Mesenchymal stem cell (in vitro differentiated cells and primary cell): ENCODE data around the gene TNPO2.

ENCODE experiments used
- DNase-seq: peaks from one replicate; pipeline ENCODE4 v3.0.0-alpha.2; 2013
- H2AFZ ChIP-seq: one replicate; pipeline ENCODE4 v1.6.1; 2013; ENCODE audit warnings: low read depth, mild to moderate bottlenecking, control low read depth, inconsistent platforms, low read length, moderate library complexity
- H2AK5ac ChIP-seq: 2 replicates; pipeline ENCODE4 v1.6.1; 2013; ENCODE audit warnings: low read length, moderate library complexity, mild to moderate bottlenecking, inconsistent platforms; ENCODE audit not compliant: severe bottlenecking
- H2BK120ac ChIP-seq: one replicate; pipeline ENCODE4 v1.6.1; 2013; ENCODE audit warnings: low read depth, mild to moderate bottlenecking, inconsistent platforms, low read length, moderate library complexity
- H2BK12ac ChIP-seq, 2 experiments: one replicate each; pipeline ENCODE4 v1.6.1; 2013; ENCODE audit warnings: inconsistent platforms in 2 of 2, low read length in 2 of 2, mild to moderate bottlenecking in 2 of 2, moderate library complexity in 2 of 2, control low read depth in 1 of 2
- H2BK15ac ChIP-seq: one replicate; pipeline ENCODE4 v1.6.1; 2013; ENCODE audit warnings: mild to moderate bottlenecking, low read depth, inconsistent platforms; ENCODE audit not compliant: poor library complexity, severe bottlenecking
- H2BK5ac ChIP-seq: 2 replicates; pipeline ENCODE4 v1.6.1; 2013; ENCODE audit warnings: low read depth, mild to moderate bottlenecking, low read length, control low read depth, inconsistent platforms; ENCODE audit not compliant: poor library complexity, severe bottlenecking
- H3K14ac ChIP-seq, 2 experiments: one replicate each; pipeline ENCODE4 v1.6.1; 2013; ENCODE audit warnings: inconsistent platforms in 2 of 2, low read length in 2 of 2, control low read depth in 1 of 2, mild to moderate bottlenecking in 1 of 2, moderate library complexity in 1 of 2
- H3K18ac ChIP-seq, 2 experiments: one replicate each; pipeline ENCODE4 v1.6.1; 2013; ENCODE audit warnings: inconsistent platforms in 2 of 2, low read length in 2 of 2, control low read depth in 1 of 2, low read depth in 1 of 2, mild to moderate bottlenecking in 1 of 2
- H3K23ac ChIP-seq, 2 experiments: one replicate each; pipeline ENCODE4 v1.6.1; 2013; ENCODE audit warnings: inconsistent platforms in 2 of 2, low read length in 2 of 2, mild to moderate bottlenecking in 2 of 2, moderate library complexity in 2 of 2, control low read depth in 1 of 2
- H3K27ac ChIP-seq: 2 replicates; pipeline ENCODE4 v1.5.1; 2013; ENCODE audit warnings: mild to moderate bottlenecking, moderate library complexity, low read length, control low read depth, inconsistent platforms; ENCODE audit not compliant: poor library complexity, severe bottlenecking
- H3K27me3 ChIP-seq, 2 experiments: 2 replicates each; pipeline versions ENCODE4 v1.6.1 to v1.7.0; 2013; ENCODE audit warnings: low read length in 2 of 2, mild to moderate bottlenecking in 2 of 2, moderate library complexity in 2 of 2, control low read depth in 1 of 2, inconsistent platforms in 1 of 2; ENCODE audit not compliant: control insufficient read depth in 1 of 2, insufficient read depth in 1 of 2
- H3K36me3 ChIP-seq, 2 experiments: 2 replicates each; pipeline versions ENCODE4 v1.6.1 to v1.7.0; 2013; ENCODE audit warnings: low read length in 2 of 2, control low read depth in 1 of 2, inconsistent platforms in 1 of 2, low read depth in 1 of 2, mild to moderate bottlenecking in 1 of 2; ENCODE audit not compliant: insufficient read depth in 2 of 2, control insufficient read depth in 1 of 2
- H3K4ac ChIP-seq, 2 experiments: one replicate each; pipeline ENCODE4 v1.6.1; 2013; ENCODE audit warnings: inconsistent platforms in 2 of 2, low read length in 2 of 2, mild to moderate bottlenecking in 2 of 2, moderate library complexity in 2 of 2, control low read depth in 1 of 2, low read depth in 1 of 2
- H3K4me1 ChIP-seq: 2 replicates; pipeline ENCODE4 v1.6.1; 2013; ENCODE audit warnings: low read depth, low read length, control low read depth; ENCODE audit not compliant: control insufficient read depth, insufficient read depth
- H3K4me2 ChIP-seq: 2 replicates; pipeline ENCODE4 v1.6.1; 2013; ENCODE audit warnings: low read length, mild to moderate bottlenecking, inconsistent platforms; ENCODE audit not compliant: poor library complexity, severe bottlenecking
- H3K4me3 ChIP-seq, 2 experiments: 2 replicates each; pipeline versions ENCODE4 v1.5.1 to v1.7.0; 2013; ENCODE audit warnings: low read length in 2 of 2, mild to moderate bottlenecking in 2 of 2, control low read depth in 1 of 2, low read depth in 1 of 2; ENCODE audit not compliant: insufficient read depth in 1 of 2
- H3K79me1 ChIP-seq: replicated peaks from 2 replicates; pipeline ENCODE4 v1.6.1; 2013; ENCODE audit warnings: mild to moderate bottlenecking, control low read depth, low read length, inconsistent platforms; ENCODE audit not compliant: poor library complexity, severe bottlenecking
- H3K9ac ChIP-seq: 2 replicates; pipeline ENCODE4 v1.7.0; 2013; ENCODE audit warnings: mild to moderate bottlenecking, low read length, moderate library complexity
- H3K9me3 ChIP-seq: 2 replicates; pipeline ENCODE4 v1.7.0; 2013; ENCODE audit warnings: mild to moderate bottlenecking, low read length; ENCODE audit not compliant: control insufficient read depth
- H4K8ac ChIP-seq: one replicate; pipeline ENCODE4 v1.6.1; 2013; ENCODE audit warnings: inconsistent platforms, mild to moderate bottlenecking, low read length, moderate library complexity
- H4K91ac ChIP-seq: one replicate; pipeline ENCODE4 v1.6.1; 2013; ENCODE audit warnings: mild to moderate bottlenecking, low read length, inconsistent platforms
- WGBS: methylation state at CpG from one replicate; pipeline ENCODE4 v1.1.7; 2013; ENCODE audit warnings: mixed read lengths; 5-methylcytosine and 5-hydroxymethylcytosine counted together
- small RNA-seq: library from polyadenylated mRNA; stranded (forward); fragments of <200 nt; extraction: miRNeasy Mini kit (QIAGEN cat#:217004); gene quantifications from one replicate; pipeline ENCODE3, GENCODE V24; 2013; ENCODE audit warnings: low read depth

The TNPO2 gene

DNA sequence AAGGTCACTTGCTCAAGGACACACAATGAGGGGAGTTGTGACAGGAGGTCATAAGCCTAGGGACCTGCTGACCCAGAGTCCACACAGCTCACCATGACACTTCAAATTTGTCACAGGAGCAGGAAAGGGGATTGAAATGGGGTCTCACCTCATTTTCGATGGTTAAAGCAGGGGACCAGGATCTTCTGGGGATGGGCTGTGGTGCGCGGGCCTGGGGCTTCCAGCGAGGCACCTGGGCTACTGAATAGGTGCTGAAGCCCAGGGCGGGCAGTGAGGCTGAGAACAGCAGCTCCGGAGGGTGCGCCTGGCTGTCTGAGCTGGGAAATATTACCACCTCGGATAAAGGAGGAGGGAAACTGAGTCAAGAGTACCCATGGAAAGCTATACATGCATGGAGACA is 68.2 kb downstream of the TNPO2 start:
- no peak overlapping the region for H3K27ac ChIP-seq
- 97% methylated on average over 8 of the region's 8 CpGs for WGBS
- H3K4me2 ChIP-seq: no peak overlapping the region
- peaks cover 6% of the 10 kb centered on the region for H3K79me1 ChIP-seq
- peaks cover 50 to 66% of the 10 kb centered on the region in 2 experiments for H3K36me3 ChIP-seq
- H3K18ac ChIP-seq: no peak overlapping the region
- no peak overlapping the region for H4K91ac ChIP-seq
- H2BK15ac ChIP-seq: no peak overlapping the region
- H3K4ac ChIP-seq: no peak overlapping the region
- H2BK12ac ChIP-seq: no peak overlapping the region
- no peaks in the 10 kb centered on the region for H3K27me3 ChIP-seq
- H2BK5ac ChIP-seq: no peak overlapping the region
- no peak overlapping the region for H3K14ac ChIP-seq
- no peak overlapping the region for H2AFZ ChIP-seq
- no peaks in the 10 kb centered on the region for H3K9me3 ChIP-seq
- no peak overlapping the region for H3K9ac ChIP-seq
- H3K23ac ChIP-seq: no peak overlapping the region
- H2AK5ac ChIP-seq: no peak overlapping the region
- no peak for DNase-seq
- no peaks in the 10 kb centered on the region for H3K4me1 ChIP-seq
- H2BK120ac ChIP-seq: no peak overlapping the region
- no peak overlapping the region for H3K4me3 ChIP-seq
- H4K8ac ChIP-seq: no peak overlapping the region

DNA sequence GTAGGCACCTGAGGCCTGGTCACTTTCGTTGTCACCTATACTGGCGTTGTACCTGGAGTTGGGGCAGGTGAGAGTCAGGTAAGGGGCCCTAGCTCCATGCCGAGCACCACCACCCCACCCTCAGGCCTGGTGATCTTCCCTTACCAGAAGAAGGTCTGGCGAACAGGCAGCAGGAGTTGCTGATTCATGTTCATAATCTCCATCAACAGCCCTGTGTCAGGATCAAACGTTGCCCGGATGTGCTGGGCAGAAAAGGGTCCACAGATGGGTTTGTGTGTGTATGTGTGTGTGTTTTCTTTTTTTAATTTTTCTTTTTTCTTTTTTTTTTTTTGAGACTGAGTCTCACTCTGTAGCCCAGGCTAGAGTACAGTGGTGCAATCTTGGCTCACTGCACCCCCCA is 71.5 kb downstream of the TNPO2 start:
- H3K18ac ChIP-seq: no peak overlapping the region
- no peak overlapping the region for H2AFZ ChIP-seq
- WGBS: 93% methylated on average over 3 of the region's 6 CpGs
- peaks cover 2% of the 10 kb centered on the region for H3K4me1 ChIP-seq
- no peaks in the 10 kb centered on the region for H3K27me3 ChIP-seq
- H4K8ac ChIP-seq: no peak overlapping the region
- H3K4me2 ChIP-seq: no peak overlapping the region
- no peak for DNase-seq
- H3K9ac ChIP-seq: no peak overlapping the region
- H3K36me3 ChIP-seq: peaks cover 30 to 62% of the 10 kb centered on the region in 2 experiments
- H2AK5ac ChIP-seq: no peak overlapping the region
- peaks cover 3% of the 10 kb centered on the region for H3K79me1 ChIP-seq
- no peak overlapping the region for H3K4ac ChIP-seq
- no peak overlapping the region for H2BK12ac ChIP-seq
- no peak overlapping the region for H3K23ac ChIP-seq
- H3K9me3 ChIP-seq: no peaks in the 10 kb centered on the region
- peak overlapping the region; percentile 43 for H4K91ac ChIP-seq
- no peak overlapping the region for H2BK5ac ChIP-seq
- no peak overlapping the region for H3K4me3 ChIP-seq
- H2BK15ac ChIP-seq: no peak overlapping the region
- H3K27ac ChIP-seq: no peak overlapping the region
- no peak overlapping the region for H2BK120ac ChIP-seq
- H3K14ac ChIP-seq: no peak overlapping the region

DNA sequence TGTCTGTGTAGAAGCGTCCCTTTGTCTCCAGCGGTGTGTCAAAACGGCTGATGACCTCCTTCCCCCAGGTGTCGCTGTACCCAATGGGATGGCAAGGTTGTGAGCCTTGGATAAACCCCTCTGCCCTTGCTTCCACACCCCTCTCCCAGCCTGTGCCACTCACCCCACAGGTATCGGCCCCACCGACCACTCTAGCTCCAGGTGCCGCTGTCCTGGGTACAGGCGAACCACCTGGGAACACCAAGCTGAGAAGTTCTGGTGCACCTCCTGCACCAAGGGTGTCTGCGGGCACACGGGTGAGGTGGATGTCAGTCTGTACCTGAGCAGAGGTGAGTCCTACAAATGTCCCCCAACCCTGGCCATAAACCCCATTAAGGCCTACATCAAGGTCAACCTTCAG is 73.8 kb downstream of the TNPO2 start:
- Histone ChIP-seq H2BK120ac (no peak overlapping the region), H3K9ac (no peak overlapping the region), H2AFZ (no peak overlapping the region), H3K4me1 (peaks cover 2% of the 10 kb centered on the region), H3K18ac (no peak overlapping the region), H3K36me3 (peaks cover 13 to 47% of the 10 kb centered on the region in 2 experiments), H3K27me3 (no peaks in the 10 kb centered on the region), H3K4me3 (no peak overlapping the region), H3K14ac (no peak overlapping the region), H2BK12ac (no peak overlapping the region), H2BK15ac (no peak overlapping the region), H4K8ac (no peak overlapping the region), H3K79me1 (no peaks in the 10 kb centered on the region), H2BK5ac (no peak overlapping the region), H4K91ac (no peak overlapping the region), H3K4ac (no peak overlapping the region), H3K4me2 (no peak overlapping the region), H2AK5ac (no peak overlapping the region), H3K23ac (no peak overlapping the region), H3K27ac (no peak overlapping the region), H3K9me3 (no peaks in the 10 kb centered on the region)
- no peak for DNase-seq
- 95% methylated on average over 10 of the region's 10 CpGs for WGBS

Small RNA genes lying within 50 kb of the gene (small RNA-seq; reads per million reads assigned to genes)
- gene SNORD41: 9.5 reads per million, percentile 77 among the genes with 10 or more reads in this experiment
